ES-I3 (cell line): Measurements from ENCODE around the gene DOK5.

ENCODE experiments used
- H3K36me3 ChIP-seq: 2 replicates; pipeline ENCODE4 v1.6.1; 2013; ENCODE audit warnings: mild to moderate bottlenecking, low read length, control low read depth, moderate library complexity; ENCODE audit not compliant: insufficient read depth
- H3K4me1 ChIP-seq: 2 replicates; pipeline ENCODE4 v1.6.1; 2013; ENCODE audit warnings: mild to moderate bottlenecking, control low read depth, low read length; ENCODE audit not compliant: insufficient read depth
- H3K9ac ChIP-seq: 2 replicates; pipeline ENCODE4 v1.6.1; 2013; ENCODE audit warnings: low read depth, mild to moderate bottlenecking, low read length, moderate library complexity
- H3K9me3 ChIP-seq: 2 replicates; pipeline ENCODE4 v1.6.1; 2013; ENCODE audit warnings: mild to moderate bottlenecking, low read length, moderate library complexity; ENCODE audit not compliant: control insufficient read depth, insufficient read depth

Gene DOK5

GRCh38 chr20:54545676-54546358, 70.4 kb downstream of the DOK5 start:
- no peaks in the 10 kb centered on the region; the same call in 1 of the 2 replicates for H3K36me3 ChIP-seq
- no peak overlapping the region for H3K9ac ChIP-seq
- no peaks in the 10 kb centered on the region for H3K4me1 ChIP-seq
- peaks cover 2% of the 10 kb centered on the region; the same call in 1 of the 2 replicates for H3K9me3 ChIP-seq

- H3K36me3 ChIP-seq: no peaks in the 10 kb centered on the region; the same call in 1 of the 2 replicates
- no peaks in the 10 kb centered on the region for H3K4me1 ChIP-seq
- no peak overlapping the region for H3K9ac ChIP-seq
- peaks cover 2% of the 10 kb centered on the region; the same call in 1 of the 2 replicates for H3K9me3 ChIP-seq
Observed at GRCh38 chr20:54548849-54549248, 73.5 kb downstream of the DOK5 start.

- H3K9me3 ChIP-seq: no peaks in the 10 kb centered on the region
- no peaks in the 10 kb centered on the region for H3K36me3 ChIP-seq
- no peak overlapping the region for H3K9ac ChIP-seq
- H3K4me1 ChIP-seq: no peaks in the 10 kb centered on the region
Observed at GRCh38 chr20:54549658-54550326, 74.4 kb downstream of the DOK5 start.

GRCh38 chr20:54550776-54551396, 75.5 kb downstream of the DOK5 start:
- H3K36me3 ChIP-seq: no peaks in the 10 kb centered on the region
- no peak overlapping the region for H3K9ac ChIP-seq
- no peaks in the 10 kb centered on the region for H3K9me3 ChIP-seq
- H3K4me1 ChIP-seq: no peaks in the 10 kb centered on the region

- no peaks in the 10 kb centered on the region for H3K9me3 ChIP-seq
- H3K4me1 ChIP-seq: no peaks in the 10 kb centered on the region
- H3K36me3 ChIP-seq: no peaks in the 10 kb centered on the region
- no peak overlapping the region for H3K9ac ChIP-seq
Observed at GRCh38 chr20:54554006-54554405, 78.6 kb downstream of the DOK5 start.

- no peaks in the 10 kb centered on the region for H3K4me1 ChIP-seq
- H3K9ac ChIP-seq: no peak overlapping the region
- H3K36me3 ChIP-seq: no peaks in the 10 kb centered on the region
- no peaks in the 10 kb centered on the region for H3K9me3 ChIP-seq
Observed at GRCh38 chr20:54555150-54555549, 79.8 kb downstream of the DOK5 start.

- H3K36me3 ChIP-seq: no peaks in the 10 kb centered on the region
- no peaks in the 10 kb centered on the region for H3K9me3 ChIP-seq
- H3K9ac ChIP-seq: no peak overlapping the region
- no peaks in the 10 kb centered on the region for H3K4me1 ChIP-seq
Observed at GRCh38 chr20:54556406-54556805, 81.0 kb downstream of the DOK5 start.

GRCh38 chr20:54557806-54558590, 82.6 kb downstream of the DOK5 start:
- no peaks in the 10 kb centered on the region for H3K4me1 ChIP-seq
- H3K36me3 ChIP-seq: no peaks in the 10 kb centered on the region
- H3K9me3 ChIP-seq: no peaks in the 10 kb centered on the region
- no peak overlapping the region for H3K9ac ChIP-seq

- no peaks in the 10 kb centered on the region for H3K9me3 ChIP-seq
- H3K4me1 ChIP-seq: no peaks in the 10 kb centered on the region
- no peak overlapping the region for H3K9ac ChIP-seq
- no peaks in the 10 kb centered on the region for H3K36me3 ChIP-seq
Observed at GRCh38 chr20:54559890-54560289, 84.5 kb downstream of the DOK5 start.

- H3K4me1 ChIP-seq: no peaks in the 10 kb centered on the region
- H3K9me3 ChIP-seq: no peaks in the 10 kb centered on the region
- H3K9ac ChIP-seq: no peak overlapping the region
- no peaks in the 10 kb centered on the region for H3K36me3 ChIP-seq
Observed at GRCh38 chr20:54560357-54560756, 85.0 kb downstream of the DOK5 start.

- H3K36me3 ChIP-seq: no peaks in the 10 kb centered on the region
- no peak overlapping the region for H3K9ac ChIP-seq
- no peaks in the 10 kb centered on the region for H3K4me1 ChIP-seq
- H3K9me3 ChIP-seq: no peaks in the 10 kb centered on the region
Observed at GRCh38 chr20:54565255-54565654, 89.9 kb downstream of the DOK5 start.

GRCh38 chr20:54566031-54566688, 90.8 kb downstream of the DOK5 start:
- Histone ChIP-seq H3K36me3 (no peaks in the 10 kb centered on the region), H3K4me1 (no peaks in the 10 kb centered on the region), H3K9me3 (no peaks in the 10 kb centered on the region), H3K9ac (no peak overlapping the region)

GRCh38 chr20:54570561-54570960, 95.2 kb downstream of the DOK5 start:
- Histone ChIP-seq H3K9me3 (no peaks in the 10 kb centered on the region), H3K36me3 (no peaks in the 10 kb centered on the region), H3K4me1 (no peaks in the 10 kb centered on the region), H3K9ac (no peak overlapping the region)
